AG08395 (cell line): Measurements from ENCODE around the gene TMEM72.

Experiments used
- DNase-seq: peaks from one replicate; pipeline ENCODE4 v3.0.0; 2012; ENCODE audit warnings: mixed read lengths, low spot score

Gene TMEM72

DNA sequence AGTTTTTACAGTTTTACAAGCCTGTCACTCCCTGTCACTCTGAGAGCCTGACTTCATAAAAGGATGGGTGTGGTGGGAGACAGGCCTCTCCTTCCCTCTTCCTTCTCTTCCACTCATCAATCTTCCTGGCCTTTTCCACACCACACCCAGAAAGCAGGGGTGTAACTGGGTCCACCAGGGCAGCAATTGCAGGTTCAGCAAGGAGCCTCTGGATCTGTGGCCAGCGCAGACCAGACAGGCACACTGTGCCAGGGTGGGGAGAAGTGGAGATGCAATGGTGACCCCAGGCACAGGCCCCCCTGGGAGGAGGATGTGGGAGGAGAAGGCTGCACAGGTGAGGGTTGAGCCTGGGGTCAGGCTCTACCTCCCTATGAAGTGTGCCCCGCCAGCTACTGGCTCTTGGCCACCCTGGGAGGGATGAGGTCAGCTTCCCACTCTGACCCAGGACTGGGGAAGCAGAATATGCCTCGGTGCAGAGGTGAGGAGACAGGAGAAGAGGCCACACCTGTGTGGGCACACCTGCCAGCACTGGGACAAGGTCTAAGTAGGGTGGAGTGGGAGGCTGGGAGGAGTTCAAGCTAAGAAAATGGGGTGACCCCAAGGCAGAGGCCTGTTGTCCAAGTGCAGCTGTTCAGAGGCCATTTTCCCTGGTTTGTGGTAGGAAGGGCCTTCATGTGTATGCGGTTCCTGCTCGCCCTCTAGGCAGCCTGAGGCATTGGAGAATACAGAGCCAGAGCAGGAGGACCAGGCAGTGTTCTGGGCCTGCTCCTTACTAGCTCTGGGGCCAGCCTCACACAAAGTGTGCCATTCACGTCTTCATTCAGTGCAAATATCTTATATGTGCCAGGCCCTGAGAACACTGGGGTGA is 20.2 kb upstream of the TMEM72 start:
- no peak for DNase-seq

GRCh38 chr10:44891721-44892120 is 19.4 kb upstream of the TMEM72 start:
- DNase-seq = no peak

DNA sequence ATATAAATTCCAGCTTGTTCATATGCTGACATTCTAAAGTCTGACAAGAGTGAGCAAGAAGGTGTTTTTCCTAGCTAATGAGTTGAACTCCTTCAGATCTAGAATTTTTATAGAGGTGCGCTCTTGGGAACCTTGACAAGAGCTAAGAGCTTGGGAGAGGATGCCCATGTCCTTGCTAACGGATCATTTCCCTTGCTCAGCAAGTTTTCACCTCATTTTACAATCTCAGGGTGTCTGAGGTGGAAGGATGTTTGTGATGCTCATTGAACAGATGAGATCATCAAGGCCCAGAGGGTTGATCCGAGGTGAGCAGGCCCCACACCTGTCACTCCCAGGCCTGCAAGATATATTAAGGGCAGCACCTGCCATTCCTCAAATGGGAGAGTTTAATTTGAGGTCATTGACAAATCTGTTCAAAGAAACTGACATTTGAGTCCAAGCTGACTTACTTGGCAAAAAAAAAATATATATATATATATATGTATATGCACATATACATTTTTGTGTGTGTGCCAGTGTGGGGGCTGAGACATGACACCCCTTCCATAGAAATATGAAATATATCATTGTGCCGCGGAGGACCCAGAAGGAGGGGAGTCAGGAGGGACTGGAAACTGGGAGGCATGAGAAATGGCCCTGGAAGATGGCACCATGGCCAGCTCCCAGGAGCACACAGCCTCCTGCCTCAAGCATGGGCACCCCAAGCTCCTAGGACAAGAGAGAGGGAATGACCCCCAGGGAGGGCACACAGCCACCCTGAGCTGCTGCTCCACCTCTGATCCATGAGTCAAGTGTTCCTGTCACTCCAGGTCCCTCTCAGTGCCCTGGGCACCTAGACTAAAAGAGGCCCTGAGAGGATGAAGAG is 17.3 kb upstream of the TMEM72 start:
- DNase-seq = no peak

- DNase-seq = no peak
These were observed 16.4 kb upstream of the TMEM72 start for GRCh38 chr10:44894691-44895090.

GRCh38 chr10:44895280-44895679 is 15.9 kb upstream of the TMEM72 start:
- no peak for DNase-seq

DNA sequence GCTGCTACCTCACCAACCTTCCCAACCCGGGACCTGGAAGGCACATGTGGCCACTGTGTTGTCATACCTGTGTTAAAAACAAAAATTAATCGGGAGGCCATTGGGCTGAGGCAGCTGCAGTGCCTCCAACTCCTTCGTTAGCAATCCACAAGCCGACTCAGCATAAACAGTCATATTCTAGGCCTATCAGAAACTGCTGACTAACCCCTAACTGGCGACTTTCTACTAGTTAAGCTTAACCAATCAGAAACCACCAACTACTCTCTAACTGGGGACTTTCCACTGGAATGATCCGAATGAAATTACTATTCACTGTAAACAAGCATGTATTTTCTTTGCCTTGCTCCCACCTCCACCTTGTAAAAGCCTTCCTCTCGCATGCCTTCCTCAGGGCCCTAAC is 14.1 kb upstream of the TMEM72 start:
- no peak for DNase-seq

- DNase-seq = no peak
These were observed 12.5 kb upstream of the TMEM72 start for GRCh38 chr10:44898665-44899064.

DNA sequence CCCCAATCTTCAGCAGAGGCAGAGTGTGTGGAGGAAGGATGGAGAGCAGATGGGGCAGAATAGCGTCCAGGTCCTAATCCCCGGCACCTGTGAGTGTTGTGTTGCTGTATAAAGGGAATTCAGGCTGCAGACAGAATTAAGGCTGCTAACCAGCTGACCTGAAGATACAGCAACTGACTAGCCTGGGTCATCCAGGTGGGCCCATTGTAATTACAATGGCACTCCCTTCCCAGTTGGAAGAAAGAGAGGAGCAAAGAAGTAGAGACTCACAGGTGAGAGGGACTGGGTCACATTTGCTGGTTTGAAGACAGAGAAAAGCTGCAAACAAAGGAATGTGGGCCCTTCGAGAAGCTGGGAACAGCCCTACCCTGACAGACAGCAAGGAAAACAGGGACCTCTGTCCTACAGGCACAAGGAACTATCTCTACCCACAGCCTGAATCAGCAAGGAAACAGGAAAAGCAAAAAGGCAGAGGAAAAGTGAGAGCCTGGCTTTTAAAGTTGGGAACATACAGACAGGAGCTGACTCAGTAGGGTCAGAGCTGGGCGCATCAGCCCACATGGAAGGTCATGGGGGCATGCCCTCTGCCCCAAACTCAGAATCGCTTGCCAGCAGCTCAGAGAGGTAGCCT is 11.6 kb upstream of the TMEM72 start:
- DNase-seq = no peak

DNA sequence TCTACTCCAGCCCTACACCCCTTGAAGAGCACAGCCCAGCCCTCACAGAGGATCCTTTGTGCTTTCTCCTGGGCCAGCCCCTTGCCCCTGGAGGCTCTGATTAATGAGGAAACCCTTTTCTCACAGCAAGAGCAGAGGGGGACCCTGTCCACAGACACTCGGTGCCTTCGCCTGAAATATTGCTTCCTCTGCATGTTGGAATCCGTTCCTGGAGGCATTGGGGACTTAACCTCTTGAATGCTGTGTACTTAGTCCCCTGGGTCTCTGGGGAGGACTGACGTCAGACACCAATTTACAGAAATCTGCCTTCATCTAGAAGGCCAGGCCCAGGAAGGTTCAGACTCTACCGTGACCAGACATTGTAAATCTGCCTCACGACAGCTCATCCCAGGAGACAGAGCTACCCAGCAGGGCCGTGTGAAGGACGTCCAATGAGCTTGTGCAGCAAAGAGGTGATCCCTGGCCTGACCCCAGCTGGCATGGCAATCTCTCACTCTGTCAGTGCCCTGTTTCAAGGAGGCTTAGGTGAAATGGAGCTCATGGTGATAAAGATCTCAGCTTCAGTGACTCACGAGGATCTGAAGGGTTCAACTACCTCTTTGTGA is 8.1 kb upstream of the TMEM72 start:
- DNase-seq = no peak

- DNase-seq = no peak
These were observed 4.7 kb upstream of the TMEM72 start for GRCh38 chr10:44906486-44906885.

DNA sequence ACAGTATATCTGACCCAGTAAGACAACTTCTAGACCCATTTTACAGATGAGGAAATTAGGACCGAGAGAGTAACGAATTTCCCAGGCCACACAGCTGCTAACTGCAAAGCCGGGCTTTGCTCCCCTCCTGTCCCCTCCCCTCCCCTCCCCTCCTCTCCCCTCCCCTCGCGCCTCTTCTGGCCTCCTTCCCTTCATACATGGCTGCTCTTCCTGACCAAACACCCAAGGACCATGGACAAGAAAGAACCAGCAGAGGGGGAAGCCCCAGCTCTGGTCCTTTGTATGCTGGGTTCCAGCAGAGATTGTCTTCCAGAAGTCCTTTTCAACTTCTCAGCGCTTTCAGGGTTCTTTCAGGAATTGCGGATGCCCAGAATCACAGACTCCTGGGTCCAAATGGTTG is 3.6 kb upstream of the TMEM72 start:
- no peak for DNase-seq

DNA sequence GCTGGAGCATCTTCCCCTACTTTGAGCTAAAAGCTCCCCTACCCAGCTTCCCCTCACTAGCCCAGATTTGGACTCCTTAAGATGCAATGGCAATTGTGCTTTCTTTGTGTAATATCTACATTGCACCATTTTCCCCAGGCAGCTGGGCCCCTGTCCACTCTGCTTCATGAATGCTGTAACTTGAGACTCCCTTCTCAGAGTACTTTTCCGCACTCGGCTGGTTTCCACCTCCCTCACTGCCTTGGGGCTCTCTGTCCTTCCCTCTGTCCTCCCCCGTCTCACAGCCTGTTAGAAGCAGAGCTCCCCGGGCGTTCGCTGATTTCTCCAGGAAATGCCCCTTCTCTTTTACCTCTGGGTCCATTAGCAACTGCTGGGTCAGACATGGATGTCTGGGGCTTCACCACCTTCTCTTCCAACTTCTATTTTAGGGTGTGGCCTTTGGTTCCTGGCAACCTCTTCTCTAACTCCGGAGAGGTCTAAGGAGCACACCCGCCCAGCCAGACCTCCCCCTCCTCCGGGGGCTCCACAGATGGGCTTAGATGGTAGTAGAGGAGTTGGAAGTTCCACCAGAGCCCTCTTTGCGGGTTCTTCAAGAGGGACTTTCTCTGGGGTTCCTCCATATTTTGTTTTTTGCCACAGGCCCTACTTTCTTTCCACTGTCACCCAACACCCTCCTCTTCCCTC is 2.9 kb upstream of the TMEM72 start:
- no peak for DNase-seq

- no peak for DNase-seq
These were observed 2.1 kb upstream of the TMEM72 start for GRCh38 chr10:44908936-44909630.

DNA sequence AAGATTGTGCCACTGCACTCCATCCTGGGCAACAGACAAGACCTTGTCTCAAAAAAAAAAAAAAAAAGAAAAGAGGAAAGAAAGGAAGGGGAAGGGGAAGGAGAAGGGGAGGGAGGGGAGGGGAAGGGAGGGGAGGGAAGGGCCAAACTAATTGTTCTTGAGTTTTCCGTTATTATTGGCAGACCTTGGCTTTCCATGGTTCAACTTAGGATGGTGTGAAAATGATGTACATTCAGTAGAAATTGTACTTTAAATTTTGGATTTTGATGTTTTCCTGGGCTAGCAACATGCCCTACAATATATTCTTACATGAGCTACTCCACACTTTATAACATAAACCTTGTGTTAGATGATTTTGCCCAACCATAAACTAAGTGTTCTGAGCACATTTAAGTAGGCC is 1.2 kb upstream of the TMEM72 start:
- DNase-seq = no peak

DNA sequence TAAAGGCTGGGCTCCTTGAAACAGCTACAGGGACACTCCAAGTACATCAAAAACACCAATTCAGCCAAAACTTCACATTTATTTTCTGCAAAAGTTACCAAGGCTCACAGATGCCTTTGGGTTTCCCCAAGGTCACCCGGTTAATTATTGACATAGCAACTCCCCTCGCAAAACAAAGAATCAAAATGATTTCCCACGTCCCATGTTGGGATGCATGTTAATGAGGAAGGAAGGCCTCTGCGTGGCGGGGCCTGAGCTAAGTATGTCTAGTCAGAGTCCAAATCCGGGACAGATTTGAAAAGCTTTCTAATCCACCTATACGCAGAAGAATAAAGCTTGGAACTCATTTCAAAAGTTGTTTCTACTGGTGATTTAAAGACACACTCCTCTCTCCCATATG is 535 bp upstream of the TMEM72 start:
- no peak for DNase-seq

DNA sequence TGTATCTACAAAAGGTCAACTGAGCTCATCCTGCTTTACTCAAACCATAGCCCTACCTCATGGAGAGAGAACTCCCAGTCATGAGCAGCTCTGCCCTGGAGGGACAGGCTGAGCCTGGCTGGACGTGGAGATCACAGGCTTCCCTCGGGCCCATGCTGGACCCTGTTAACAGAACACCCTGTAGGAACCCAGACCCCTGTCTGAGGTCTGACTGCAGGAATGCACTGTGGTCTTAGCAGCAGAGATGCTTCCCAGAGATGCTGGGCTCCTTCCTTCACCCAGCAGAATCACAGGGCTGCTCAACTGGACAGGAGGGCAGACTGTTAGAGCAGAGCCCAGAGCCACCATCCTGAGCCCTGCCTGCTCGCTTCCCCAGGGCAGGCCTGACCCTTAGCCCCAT is 814 bp downstream of the TMEM72 start:
- DNase-seq = no peak

DNA sequence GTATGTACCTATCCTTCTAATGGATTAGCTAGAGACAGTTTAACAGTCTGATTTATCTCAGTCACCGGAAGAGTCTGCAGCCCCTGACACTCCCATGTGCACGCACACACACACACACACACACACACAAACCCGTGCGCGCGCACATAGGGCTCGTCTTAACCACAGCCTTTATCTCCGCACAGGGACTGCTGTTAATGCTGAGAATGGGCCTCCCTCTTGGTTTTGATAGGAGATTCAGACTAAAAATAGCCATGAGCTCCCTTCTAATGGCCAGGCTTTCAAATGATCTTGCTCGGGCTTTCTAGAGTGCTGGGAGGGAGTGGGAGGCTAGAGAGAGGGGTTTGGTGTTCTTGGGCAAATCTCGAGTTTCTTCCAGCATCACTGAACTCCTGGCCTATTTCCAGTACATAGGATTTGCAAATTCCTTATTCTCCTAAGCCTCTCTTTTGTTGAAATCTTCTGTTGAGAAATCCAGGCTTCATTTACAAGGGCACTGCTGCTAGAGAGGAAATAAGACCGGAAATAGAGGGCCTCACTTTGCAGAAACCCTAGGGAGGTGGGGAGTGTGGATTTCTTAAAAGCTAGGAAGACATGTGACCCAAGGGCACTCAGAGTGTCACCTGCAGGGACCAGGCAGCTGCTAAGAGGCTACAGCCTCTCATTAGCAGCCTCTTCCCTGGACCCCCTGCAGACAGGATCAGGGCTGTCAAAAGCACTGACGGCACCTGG is 2.4 kb downstream of the TMEM72 start:
- no peak for DNase-seq

- DNase-seq = no peak
These were observed 3.8 kb downstream of the TMEM72 start for GRCh38 chr10:44914891-44915290.

GRCh38 chr10:44916429-44916828 is 5.3 kb downstream of the TMEM72 start:
- no peak for DNase-seq

DNA sequence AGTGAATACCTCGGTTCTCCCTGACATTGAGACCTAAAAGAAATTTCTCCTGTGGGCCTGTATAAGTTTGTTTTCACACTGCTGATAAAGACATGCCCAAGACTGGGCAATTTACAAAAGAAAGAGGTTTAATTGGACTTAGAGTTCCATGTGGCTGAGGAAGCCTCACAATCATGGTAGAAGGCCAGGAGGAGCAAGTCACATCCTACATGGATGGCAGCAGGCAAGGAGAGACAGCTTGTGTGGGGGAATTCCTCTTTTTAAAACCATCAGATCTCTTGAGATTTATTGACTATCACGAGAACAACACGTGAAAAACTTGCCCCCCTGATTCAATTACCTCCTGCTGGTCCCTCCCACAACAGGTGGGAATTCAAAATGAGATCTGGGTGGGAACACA is 6.7 kb downstream of the TMEM72 start:
- no peak for DNase-seq
